HG03565 (cell line): ENCODE data around the gene ZNF415.

ENCODE experiments used
- ATAC-seq: cut with Tn5 transposase; IDR thresholded peaks from one replicate; pipeline ENCODE4 v1.9.1; 2021; ENCODE audit warnings: mild to moderate bottlenecking, moderate library complexity; ENCODE audit not compliant: unreplicated experiment

Gene ZNF415

GRCh38 chr19:53057904-53058580, 74.7 kb downstream of the ZNF415 start:
- no peak for ATAC-seq
